ENCODE measurements around the gene BLOC1S1.
"Not testable (repeated sequence)": the region's sequence is repeated elsewhere in the genome, so short reads cannot be mapped to it uniquely, and the experiment has no call there.

BLOC1S1 gene

GRCh38 chr12:55745361-55746173, 29.7 kb downstream of the BLOC1S1 start:
- no peak for DNase-seq (ENCODE audit: low read depth)

GRCh38 chr12:55746174-55746912, 30.5 kb downstream of the BLOC1S1 start:
- no peak for DNase-seq (ENCODE audit: low read depth)

DNA sequence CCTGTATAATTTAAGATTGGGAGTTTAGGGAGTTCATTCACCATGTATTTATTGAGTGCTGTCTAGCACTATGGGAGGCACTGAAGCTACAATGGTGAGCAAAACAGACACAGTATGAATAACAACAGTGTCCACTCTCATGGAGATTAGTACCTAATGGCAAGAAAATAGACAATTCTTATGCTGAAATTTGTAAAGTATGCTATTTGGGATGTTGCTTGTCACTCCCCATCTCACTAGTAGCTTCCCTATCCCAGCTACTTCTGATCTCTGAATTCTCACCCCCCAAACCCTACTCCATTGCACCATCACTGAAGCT, 31.0 kb downstream of the BLOC1S1 start:
- no peak for DNase-seq (ENCODE audit: low read depth)

DNA sequence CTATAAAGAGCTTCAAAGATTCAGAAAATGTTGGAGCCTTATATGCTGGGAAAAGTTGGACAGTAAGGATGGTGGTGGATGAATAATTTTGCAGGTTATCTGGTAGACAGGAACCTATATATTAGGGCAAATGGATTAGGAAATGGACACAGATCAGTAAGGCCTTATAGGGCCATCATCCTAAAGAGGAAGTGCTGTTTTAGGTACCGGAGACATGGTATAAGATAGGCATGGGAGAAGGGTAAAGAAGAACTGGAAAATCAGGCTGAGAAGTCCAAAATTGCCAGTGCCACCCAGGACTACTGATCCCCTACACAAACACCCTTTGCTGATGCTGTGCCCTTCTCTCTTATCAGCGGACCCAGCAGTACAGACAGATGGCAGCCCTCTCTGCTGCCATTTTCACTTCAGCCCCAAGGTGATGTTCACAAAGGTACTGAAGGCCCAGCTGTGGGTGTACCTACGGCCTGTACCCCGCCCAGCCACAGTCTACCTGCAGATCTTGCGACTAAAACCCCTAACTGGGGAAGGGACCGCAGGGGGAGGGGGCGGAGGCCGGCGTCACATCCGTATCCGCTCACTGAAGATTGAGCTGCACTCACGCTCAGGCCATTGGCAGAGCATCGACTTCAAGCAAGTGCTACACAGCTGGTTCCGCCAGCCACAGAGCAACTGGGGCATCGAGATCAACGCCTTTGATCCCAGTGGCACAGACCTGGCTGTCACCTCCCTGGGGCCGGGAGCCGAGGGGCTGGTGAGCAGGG, 32.6 kb downstream of the BLOC1S1 start:
- DNase-seq (ENCODE audit: low read depth), result no peak

DNA sequence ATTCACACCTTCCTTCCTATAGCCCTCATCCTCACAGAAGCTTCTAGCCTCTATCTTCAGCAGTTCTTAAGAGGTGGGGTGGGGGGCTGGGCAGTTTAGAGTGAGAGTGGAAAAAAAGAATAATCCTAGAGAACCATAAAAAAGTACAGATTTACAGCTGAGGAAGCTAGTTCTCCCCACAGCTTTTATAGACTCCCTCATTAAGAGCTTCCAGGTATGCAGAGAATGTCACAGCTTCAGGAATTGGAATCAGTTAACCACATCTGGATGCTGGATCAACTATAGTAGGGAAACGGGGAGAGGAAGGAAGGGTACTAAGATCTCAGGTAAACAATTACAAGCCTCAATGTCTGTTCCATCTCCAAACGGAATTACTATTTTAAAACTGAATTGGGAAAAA, 39.4 kb downstream of the BLOC1S1 start:
- no peak for DNase-seq (ENCODE audit: low read depth)

- no peak for DNase-seq (ENCODE audit: low read depth)
Observed at GRCh38 chr12:55757701-55758100, 41.9 kb downstream of the BLOC1S1 start.

DNA sequence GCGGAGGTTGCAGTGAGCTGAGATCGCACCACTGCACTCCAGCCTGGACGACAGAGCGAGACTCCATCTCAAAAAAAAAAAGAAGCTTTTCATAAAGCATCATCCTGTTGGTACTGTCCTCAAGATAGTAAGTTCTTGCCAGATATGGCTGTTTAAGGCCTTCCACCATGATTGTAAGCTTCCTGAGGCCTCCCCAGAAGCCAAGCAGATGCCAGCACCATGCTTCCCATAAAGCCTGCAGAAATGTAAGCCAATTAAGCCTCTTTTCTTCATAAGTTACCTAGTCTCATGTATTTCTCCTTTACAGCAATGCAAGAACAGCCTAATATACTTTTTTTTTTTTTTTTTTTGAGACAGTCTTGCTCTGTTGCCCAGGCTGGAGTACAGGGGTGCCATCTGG, 42.7 kb downstream of the BLOC1S1 start:
- DNase-seq (ENCODE audit: low read depth), result not testable (repeated sequence)

DNA sequence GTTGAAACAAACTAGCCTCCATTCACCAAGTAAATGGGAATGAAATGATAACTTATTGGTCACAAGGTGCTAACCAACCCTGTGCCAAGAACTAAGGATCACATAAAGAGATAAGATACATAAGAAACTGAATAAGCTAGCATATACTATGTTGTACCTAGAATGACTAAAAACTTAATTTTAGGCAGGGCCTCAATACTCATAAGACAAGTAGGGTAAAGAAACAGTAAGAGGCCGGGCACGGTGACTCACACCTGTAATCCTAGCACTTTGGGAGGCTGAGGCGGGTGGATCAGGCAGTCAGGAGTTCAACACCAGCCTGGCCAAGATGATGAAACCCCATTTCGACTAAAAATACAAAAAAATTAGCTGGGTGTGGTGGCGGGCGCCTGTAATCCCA, 44.8 kb downstream of the BLOC1S1 start:
- no peak for DNase-seq (ENCODE audit: low read depth)

GRCh38 chr12:55762646-55763045, 46.8 kb downstream of the BLOC1S1 start:
- no peak for DNase-seq (ENCODE audit: low read depth)

DNA sequence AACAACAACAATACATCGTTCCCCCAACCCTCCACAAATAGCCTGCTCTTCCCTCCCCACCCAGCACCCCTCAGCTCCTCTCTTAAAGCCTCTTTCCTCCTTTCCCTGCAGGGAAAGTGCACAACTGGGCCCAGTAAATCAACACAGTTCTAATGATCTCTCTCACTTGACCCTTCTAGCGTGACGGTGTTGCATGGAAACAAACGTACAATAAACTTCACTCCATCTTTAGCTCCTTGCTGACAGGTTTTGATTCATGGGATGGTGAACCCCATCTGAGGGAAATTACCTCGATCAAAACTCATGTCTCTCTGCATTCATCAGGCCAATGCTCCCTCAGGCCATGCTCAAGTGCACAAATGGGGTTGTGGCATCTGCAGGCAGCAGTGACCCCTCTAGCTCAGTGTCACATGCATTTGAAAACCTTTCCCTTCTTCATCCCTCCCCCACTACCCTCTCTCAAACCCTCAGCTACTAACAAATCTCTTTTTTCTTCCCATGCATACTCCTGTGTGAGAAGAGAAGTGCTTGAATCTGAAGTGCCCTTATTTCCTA, 50.0 kb downstream of the BLOC1S1 start:
- DNase-seq (ENCODE audit: low read depth), result no peak

DNA sequence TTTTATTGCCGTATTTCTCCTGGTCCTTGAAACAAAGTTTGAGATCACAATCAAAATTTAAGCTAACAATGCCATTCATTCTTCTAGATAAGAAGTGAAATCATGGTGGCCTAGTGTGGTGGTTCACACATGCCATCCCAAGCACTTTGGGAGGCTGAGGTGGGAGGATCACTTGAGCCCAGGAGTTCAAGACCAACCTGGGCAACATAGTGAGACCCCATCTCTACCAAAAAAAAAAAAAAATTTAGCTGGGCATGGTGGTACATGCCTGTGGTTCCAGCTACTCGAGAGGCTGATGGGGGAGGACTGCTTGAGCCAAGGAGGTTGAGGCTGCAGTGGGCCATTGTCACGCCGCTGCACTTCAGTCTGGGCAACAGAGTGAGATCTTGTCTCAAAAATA, 51.3 kb downstream of the BLOC1S1 start:
- DNase-seq (ENCODE audit: low read depth), result no peak

All from non-pigmented ciliary epithelial cell (primary cell).